H1 (cell line): ENCODE data around the gene HS2ST1. TPM values are rescaled to one million over a fixed set of nuclear protein-coding genes. Genes with fewer than 3 reads are reported as not detected.

ENCODE experiments used
- ATF2 ChIP-seq: IDR thresholded peaks from 2 replicates; pipeline ENCODE4 v1.6.1; 2012; ENCODE audit warnings: low read length, inconsistent platforms
- CBX5 ChIP-seq: fragments of 300-800, 300-1000 bp; sonication (generic); IDR thresholded peaks from 2 replicates; pipeline ENCODE4 v1.7.1; 2016; ENCODE audit warnings: antibody characterized with exemption, low read length, low read depth
- RAD21 ChIP-seq, 2 experiments: IDR thresholded peaks in 1 of 2; conservative IDR thresholded peaks in 1 of 2; 2 replicates each; pipeline ENCODE4 v1.6.1; 2011; ENCODE audit warnings: low read depth in 2 of 2, low read length in 2 of 2, improper control_type of control experiment in 1 of 2, inconsistent platforms in 1 of 2, mild to moderate bottlenecking in 1 of 2, moderate library complexity in 1 of 2
- polyA plus RNA-seq, 7 experiments: library from polyadenylated mRNA; depleted of rRNA in 3 of 7; stranded (reverse) in 5 of 7; unstranded in 2 of 7; fragments of >200 nt in 5 of 7; fragments of 200-250 nt in 2 of 7; gene quantifications; 1 replicate in 5 of 7; 2 replicates in 1 of 7; 4 replicates in 1 of 7; pipeline versions ENCODE4 v1.2.1 to v1.2.3, GENCODE V29; 2011 to 2013; ENCODE audit warnings: missing spikeins in 2 of 7, mixed read lengths in 2 of 7
- total RNA-seq: library from RNA; stranded (reverse); fragmentation: NEBNext Ultra II Directional; extraction: Animal tissue kit (Norgen Biotek cat#: 25700); gene quantifications from 2 replicates; pipeline ENCODE4 v1.2.1, GENCODE V29; 2021

Gene HS2ST1
- total and polyA plus RNA-seq, 2 of the 8 experiments (the other 6 are each of a cell fraction or from before 2014, with no cell fraction given), result 5.2 to 28.3 TPM

GRCh38 chr1:87058343-87058649 is 143.9 kb downstream of the HS2ST1 start (continued):
- TF ChIP-seq RAD21 (IDR thresholded peaks at IDR 0.05 in 1 of 2, conservative IDR thresholded peaks at IDR 0.05 in 1 of 2; ENCODE audit: low read depth in 2 of 2, low read length in 2 of 2) (no peak), ATF2 (no peak), CBX5 (no peak)
